IMR-90 (cell line): ENCODE results near the gene IRF6. TPM values are rescaled to one million over a fixed set of nuclear protein-coding genes. Genes with fewer than 3 reads are reported as not detected.

Source experiments
- ATAC-seq: fragments of 200-7000 bp; cut with Tn5 transposase; 2 replicates; pipeline ENCODE4 v1.9.1; 2020; ENCODE audit warnings: low read depth, mild to moderate bottlenecking, moderate library complexity
- BruUV-seq: library from RNA; stranded (reverse); fragments of 400-500 nt; replicated peaks from 2 replicates; lab custom pipeline; 2021; lab: Mats Ljungman, UMichigan
- CTCF ChIA-PET: fragments of 300-600 bp; formaldehyde crosslinking; extraction: SDS; loops from one replicate; lab custom pipeline; 2021; ENCODE audit warnings: antibody characterized with exemption; lab: Yijun Ruan, JAX
- POLR2A ChIA-PET: fragments of 300-600 bp; sonication (Branson Sonifier 250); formaldehyde crosslinking; loops from one replicate; lab custom pipeline; 2022; ENCODE audit warnings: antibody characterized with exemption; ENCODE audit not compliant: unreplicated experiment; lab: Charles Lee
- DNase-seq: peaks from one replicate; pipeline ENCODE4 v3.0.0; 2013
- H2AFZ ChIP-seq: replicated peaks from 2 replicates; pipeline ENCODE3; 2013; ENCODE audit warnings: low read length, mild to moderate bottlenecking; ENCODE audit not compliant: poor library complexity
- H2AK5ac ChIP-seq: 2 replicates; pipeline ENCODE4 v1.6.1; 2013; ENCODE audit warnings: low read depth, low read length, inconsistent platforms
- H2AK9ac ChIP-seq: replicated peaks from 2 replicates; pipeline ENCODE3; 2013; ENCODE audit warnings: mild to moderate bottlenecking, low read depth, low read length, moderate library complexity; ENCODE audit not compliant: poor library complexity
- H2BK120ac ChIP-seq: 2 replicates; pipeline ENCODE4 v1.6.1; 2013; ENCODE audit warnings: low read depth, low read length, inconsistent platforms
- H2BK15ac ChIP-seq: 3 replicates; pipeline ENCODE4 v1.6.1; 2013; ENCODE audit warnings: low read depth, low read length, inconsistent platforms
- H2BK20ac ChIP-seq: 2 replicates; pipeline ENCODE4 v1.6.1; 2013; ENCODE audit warnings: low read depth, mild to moderate bottlenecking, inconsistent platforms, low read length, moderate library complexity
- H2BK5ac ChIP-seq: 2 replicates; pipeline ENCODE4 v1.6.1; 2013; ENCODE audit warnings: mild to moderate bottlenecking, low read depth, low read length, inconsistent platforms; ENCODE audit not compliant: poor library complexity, severe bottlenecking
- H3K14ac ChIP-seq: replicated peaks from 2 replicates; pipeline ENCODE4 v1.6.1; 2013; ENCODE audit warnings: low read depth, low read length, inconsistent platforms
- H3K18ac ChIP-seq: 2 replicates; pipeline ENCODE4 v1.6.1; 2013; ENCODE audit warnings: low read depth, low read length, control low read depth
- H3K23ac ChIP-seq: 2 replicates; pipeline ENCODE4 v1.6.1; 2013; ENCODE audit warnings: low read depth, low read length, inconsistent platforms
- H3K27ac ChIP-seq: 2 replicates; pipeline ENCODE4 v1.5.1; 2013; ENCODE audit warnings: mild to moderate bottlenecking, control low read depth, low read length; ENCODE audit not compliant: insufficient read depth
- H3K27me3 ChIP-seq: 2 replicates; pipeline ENCODE4 v1.6.1; 2013; ENCODE audit warnings: low read length; ENCODE audit not compliant: control insufficient read depth, insufficient read depth
- H3K36me3 ChIP-seq: 2 replicates; pipeline ENCODE4 v1.6.1; 2013; ENCODE audit warnings: low read length, mixed read lengths; ENCODE audit not compliant: control insufficient read depth, insufficient read depth
- H3K4ac ChIP-seq: 2 replicates; pipeline ENCODE4 v1.6.1; 2013; ENCODE audit warnings: low read depth, low read length, inconsistent platforms
- H3K4me1 ChIP-seq: 2 replicates; pipeline ENCODE4 v1.6.1; 2013; ENCODE audit warnings: low read length, mixed read lengths; ENCODE audit not compliant: control insufficient read depth, insufficient read depth
- H3K4me2 ChIP-seq: 2 replicates; pipeline ENCODE4 v1.6.1; 2013; ENCODE audit warnings: low read depth, mild to moderate bottlenecking, control low read depth, low read length, moderate library complexity
- H3K4me3 ChIP-seq: 2 replicates; pipeline ENCODE4 v1.5.1; 2013; ENCODE audit warnings: low read depth, mild to moderate bottlenecking, control low read depth, low read length, moderate library complexity; ENCODE audit not compliant: insufficient read depth
- H3K56ac ChIP-seq: 2 replicates; pipeline ENCODE4 v1.6.1; 2013; ENCODE audit warnings: low read length, inconsistent platforms; ENCODE audit not compliant: insufficient read depth; ENCODE audit errors: extremely low read depth
- H3K79me1 ChIP-seq, 2 experiments: 2 replicates each; pipeline ENCODE4 v1.6.1; 2013; ENCODE audit warnings: low read length in 2 of 2, inconsistent platforms in 1 of 2, low read depth in 1 of 2
- H3K9ac ChIP-seq: 2 replicates; pipeline ENCODE4 v1.6.1; 2013; ENCODE audit warnings: low read depth, low read length, control low read depth
- H3K9me1 ChIP-seq: 2 replicates; pipeline ENCODE4 v1.6.1; 2013; ENCODE audit warnings: low read length, inconsistent platforms; ENCODE audit not compliant: insufficient read depth
- H3K9me3 ChIP-seq: 2 replicates; pipeline ENCODE4 v1.6.1; 2013; ENCODE audit warnings: low read length; ENCODE audit not compliant: control insufficient read depth, insufficient read depth
- H4K20me1 ChIP-seq: 2 replicates; pipeline ENCODE4 v1.6.1; 2013; ENCODE audit warnings: low read length, inconsistent platforms; ENCODE audit not compliant: insufficient read depth
- H4K5ac ChIP-seq: 2 replicates; pipeline ENCODE4 v1.6.1; 2013; ENCODE audit warnings: mild to moderate bottlenecking, low read depth, low read length, control low read depth
- H4K8ac ChIP-seq, 2 experiments: 2 replicates each; pipeline ENCODE4 v1.6.1; 2013; ENCODE audit warnings: low read depth in 2 of 2, low read length in 2 of 2, control low read depth in 1 of 2, inconsistent platforms in 1 of 2
- H4K91ac ChIP-seq: 2 replicates; pipeline ENCODE4 v1.6.1; 2013; ENCODE audit warnings: low read depth, low read length, inconsistent platforms; ENCODE audit not compliant: insufficient read depth
- BHLHE40 ChIP-seq: fragments of 150-350 bp; IDR thresholded peaks from 2 replicates; pipeline ENCODE4 v1.6.1; 2016; ENCODE audit warnings: mild to moderate bottlenecking, low read depth, low read length
- CEBPB ChIP-seq: IDR thresholded peaks from 2 replicates; pipeline ENCODE4 v1.6.1; 2012; ENCODE audit warnings: low read depth, low read length, improper control_type of control experiment
- CHD1 ChIP-seq: IDR thresholded peaks from 2 replicates; pipeline ENCODE4 v1.6.1; 2012; ENCODE audit warnings: low read depth, low read length, improper control_type of control experiment
- ELK1 ChIP-seq: fragments of 150-350 bp; IDR thresholded peaks from 2 replicates; pipeline ENCODE4 v1.6.1; 2016; ENCODE audit warnings: low read depth, mild to moderate bottlenecking, low read length, moderate library complexity, borderline replicate concordance
- FOS ChIP-seq: fragments of 150-350 bp; IDR thresholded peaks from 2 replicates; pipeline ENCODE4 v1.6.1; 2016; ENCODE audit warnings: low read depth, low read length
- MAFK ChIP-seq: IDR thresholded peaks from 2 replicates; pipeline ENCODE4 v1.6.1; 2012; ENCODE audit warnings: low read depth, low read length, improper control_type of control experiment
- MAZ ChIP-seq: IDR thresholded peaks from 2 replicates; pipeline ENCODE4 v1.6.1; 2012; ENCODE audit warnings: low read depth, mild to moderate bottlenecking, low read length, improper control_type of control experiment, moderate library complexity, borderline replicate concordance
- NFE2L2 ChIP-seq: fragments of 150-350 bp; IDR thresholded peaks from 2 replicates; pipeline ENCODE4 v1.6.1; 2016; ENCODE audit warnings: low read depth, mild to moderate bottlenecking, low read length
- RAD21 ChIP-seq: IDR thresholded peaks from 2 replicates; pipeline ENCODE4 v1.6.1; 2012; ENCODE audit warnings: low read length, improper control_type of control experiment
- RFX5 ChIP-seq: IDR thresholded peaks from 2 replicates; pipeline ENCODE4 v1.8.0; 2012; ENCODE audit warnings: low read depth, mild to moderate bottlenecking, low read length, moderate library complexity
- SMC3 ChIP-seq: fragments of 150-350 bp; IDR thresholded peaks from 2 replicates; pipeline ENCODE4 v1.6.1; 2016; ENCODE audit warnings: low read depth, mild to moderate bottlenecking, antibody characterized with exemption, low read length, moderate library complexity
- WGBS, 2 experiments: methylation state at CpG; one replicate each; pipeline versions ENCODE4 v1.1.5 to v1.1.7; 2013; ENCODE audit warnings: missing lambda C conversion rate in 2 of 2; ENCODE audit not compliant: insufficient read length in 1 of 2; ENCODE audit errors: extremely low coverage in 2 of 2; 5-methylcytosine and 5-hydroxymethylcytosine counted together
- dilution Hi-C: fragments of 300-500 bp; cut with HindIII; formaldehyde crosslinking; loops from one replicate; pipeline ENCODE4 v1.14.3; 2018; ENCODE audit warnings: low sequenced_read_pairs; ENCODE audit not compliant: unreplicated experiment
- in situ Hi-C: fragments of 300-500 bp; cut with MboI; formaldehyde crosslinking; loops from 3 replicates; pipeline ENCODE4 v1.14.3; 2019; ENCODE audit warnings: low sequenced_read_pairs, inconsistent platforms, mixed read lengths
- intact Hi-C: fragments of 100-400 bp; cut with micrococcal nuclease; formaldehyde crosslinking; loops from 2 replicates; pipeline ENCODE4 v1.10.0; 2022
- polyA plus RNA-seq, 3 experiments: library from polyadenylated mRNA; depleted of rRNA; stranded (reverse); fragments of >200 nt; gene quantifications; 2 replicates each; pipeline ENCODE4 v1.2.3, GENCODE V29; 2012; ENCODE audit warnings: low replicate concordance in 1 of 3
- total RNA-seq: library from RNA; depleted of rRNA; stranded (reverse); fragments of >200 nt; gene quantifications from 2 replicates; pipeline ENCODE4 v1.2.3, GENCODE V29; 2012
- TF ChIP-seq, protein P1 (sequence below): fragments of 150-350 bp; IDR thresholded peaks from 2 replicates; pipeline ENCODE4 v1.6.1; 2017; ENCODE audit warnings: mild to moderate bottlenecking, antibody characterized with exemption, low read length, low read depth

The IRF6 gene
- total and polyA plus RNA-seq, 2 of the 4 experiments (the other 2 are of a cell fraction) = 1.2 to 2.9 TPM

GRCh38 chr1:209784265-209785169 is 21.4 kb downstream of the IRF6 start, which contains the start of gene C1orf74:
C1orf74 (minus strand) TSS chr1:209784559; CDS start chr1:209783634, 925 bp downstream.
- H3K4me1 ChIP-seq = no peaks in the 10 kb centered on the region; the same call in 1 of the 2 replicates
- ATAC-seq = peak; percentile 99
- H3K9ac ChIP-seq = peak within 1 kb of the TSS; percentile 93
- H2AFZ ChIP-seq = peak within 1 kb of the TSS; percentile 93
- H3K27ac ChIP-seq = peak within 1 kb of the TSS; percentile 73
- no peak within 1 kb of the TSS; the same call in 2 of the 3 replicates for H2BK15ac ChIP-seq
- peak; percentile 97 for DNase-seq
- peak within 1 kb of the TSS; percentile 82 for H4K91ac ChIP-seq
- POLR2A ChIA-PET = no interaction called here
- no peaks in the 10 kb centered on the region for H3K36me3 ChIP-seq
- peaks cover 8% of the 10 kb centered on the region; the same call in 1 of the 2 replicates for H3K9me1 ChIP-seq
- H3K9me3 ChIP-seq = no peaks in the 10 kb centered on the region
- H3K56ac ChIP-seq = peak within 1 kb of the TSS; percentile 85
- peaks cover 7 to 20% of the 10 kb centered on the region in 2 experiments; a peak in 3 of 4 replicates for H3K79me1 ChIP-seq
- H3K4ac ChIP-seq = peak within 1 kb of the TSS; percentile 89
- peak within 1 kb of the TSS; percentile 80 for H3K4me3 ChIP-seq
- peak within 1 kb of the TSS; percentile 84 for H3K18ac ChIP-seq
- CTCF ChIA-PET = no interaction called here
- peak within 1 kb of the TSS; percentile 85 for H3K14ac ChIP-seq
- peak within 1 kb of the TSS; percentile 84 to 99 for H4K8ac ChIP-seq
- dilution Hi-C loops = no loop called here
- peak within 1 kb of the TSS; percentile 57 for H2BK5ac ChIP-seq
- WGBS, 2 experiments = 0% methylated on average over 20 of the region's 48 CpGs; no CpG with 5 or more reads in 1 of the 2 experiments
- peak within 1 kb of the TSS; percentile 67 for H2AK9ac ChIP-seq
- H3K27me3 ChIP-seq = no peaks in the 10 kb centered on the region
- H2AK5ac ChIP-seq = peak within 1 kb of the TSS; percentile 35; the same call in 1 of the 2 replicates
- peak within 1 kb of the TSS; percentile 99 for H4K5ac ChIP-seq
- H4K20me1 ChIP-seq = no peaks in the 10 kb centered on the region
- peak within 1 kb of the TSS; percentile 88 for H3K4me2 ChIP-seq
- H3K23ac ChIP-seq = peak within 1 kb of the TSS; percentile 25; the same call in 1 of the 2 replicates
- H2BK20ac ChIP-seq = peak within 1 kb of the TSS; percentile 7; the same call in 1 of the 2 replicates
- H2BK120ac ChIP-seq = peak within 1 kb of the TSS; percentile 28; the same call in 1 of the 2 replicates
- intact Hi-C loops = no loop called here
- in situ Hi-C loops = no loop called here
- no TSS peak for BruUV-seq
- no peak for TF ChIP-seq RAD21
- TF ChIP-seq BHLHE40 = no peak
- TF ChIP-seq NFE2L2 = no peak
- no peak for TF ChIP-seq FOS
- no peak for TF ChIP-seq SMC3
- peak; percentile 94; the same call in 1 of the 2 replicates for TF ChIP-seq MAZ
- TF ChIP-seq CHD1 = no peak
- 0 out of 2 replicates have a peak, but pooled peaks have one; percentile 21 for TF ChIP-seq RFX5
- TF ChIP-seq, protein P1, sequence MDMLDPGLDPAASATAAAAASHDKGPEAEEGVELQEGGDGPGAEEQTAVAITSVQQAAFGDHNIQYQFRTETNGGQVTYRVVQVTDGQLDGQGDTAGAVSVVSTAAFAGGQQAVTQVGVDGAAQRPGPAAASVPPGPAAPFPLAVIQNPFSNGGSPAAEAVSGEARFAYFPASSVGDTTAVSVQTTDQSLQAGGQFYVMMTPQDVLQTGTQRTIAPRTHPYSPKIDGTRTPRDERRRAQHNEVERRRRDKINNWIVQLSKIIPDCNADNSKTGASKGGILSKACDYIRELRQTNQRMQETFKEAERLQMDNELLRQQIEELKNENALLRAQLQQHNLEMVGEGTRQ = no peak; the same call in 1 of the 2 replicates
- TF ChIP-seq MAFK = no peak
- 0 out of 2 replicates have a peak, but pooled peaks have one; percentile 31 for TF ChIP-seq ELK1
- no peak for TF ChIP-seq CEBPB
